Pons (tissue), 1 donor: Measurements from ENCODE around the gene TRIM4.
A peak's percentile ranks its signal among the peaks of the same experiment; 100 is the strongest.
"Not testable (repeated sequence)": the region's sequence is repeated elsewhere in the genome, so short reads cannot be mapped to it uniquely, and the experiment has no call there.

Experiments
- DNase-seq: peaks from one replicate; pipeline ENCODE4 v3.0.0-alpha.2; 2016; ENCODE audit warnings: low spot score

The TRIM4 gene, protein sequence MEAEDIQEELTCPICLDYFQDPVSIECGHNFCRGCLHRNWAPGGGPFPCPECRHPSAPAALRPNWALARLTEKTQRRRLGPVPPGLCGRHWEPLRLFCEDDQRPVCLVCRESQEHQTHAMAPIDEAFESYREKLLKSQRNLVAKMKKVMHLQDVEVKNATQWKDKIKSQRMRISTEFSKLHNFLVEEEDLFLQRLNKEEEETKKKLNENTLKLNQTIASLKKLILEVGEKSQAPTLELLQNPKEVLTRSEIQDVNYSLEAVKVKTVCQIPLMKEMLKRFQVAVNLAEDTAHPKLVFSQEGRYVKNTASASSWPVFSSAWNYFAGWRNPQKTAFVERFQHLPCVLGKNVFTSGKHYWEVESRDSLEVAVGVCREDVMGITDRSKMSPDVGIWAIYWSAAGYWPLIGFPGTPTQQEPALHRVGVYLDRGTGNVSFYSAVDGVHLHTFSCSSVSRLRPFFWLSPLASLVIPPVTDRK

DNA sequence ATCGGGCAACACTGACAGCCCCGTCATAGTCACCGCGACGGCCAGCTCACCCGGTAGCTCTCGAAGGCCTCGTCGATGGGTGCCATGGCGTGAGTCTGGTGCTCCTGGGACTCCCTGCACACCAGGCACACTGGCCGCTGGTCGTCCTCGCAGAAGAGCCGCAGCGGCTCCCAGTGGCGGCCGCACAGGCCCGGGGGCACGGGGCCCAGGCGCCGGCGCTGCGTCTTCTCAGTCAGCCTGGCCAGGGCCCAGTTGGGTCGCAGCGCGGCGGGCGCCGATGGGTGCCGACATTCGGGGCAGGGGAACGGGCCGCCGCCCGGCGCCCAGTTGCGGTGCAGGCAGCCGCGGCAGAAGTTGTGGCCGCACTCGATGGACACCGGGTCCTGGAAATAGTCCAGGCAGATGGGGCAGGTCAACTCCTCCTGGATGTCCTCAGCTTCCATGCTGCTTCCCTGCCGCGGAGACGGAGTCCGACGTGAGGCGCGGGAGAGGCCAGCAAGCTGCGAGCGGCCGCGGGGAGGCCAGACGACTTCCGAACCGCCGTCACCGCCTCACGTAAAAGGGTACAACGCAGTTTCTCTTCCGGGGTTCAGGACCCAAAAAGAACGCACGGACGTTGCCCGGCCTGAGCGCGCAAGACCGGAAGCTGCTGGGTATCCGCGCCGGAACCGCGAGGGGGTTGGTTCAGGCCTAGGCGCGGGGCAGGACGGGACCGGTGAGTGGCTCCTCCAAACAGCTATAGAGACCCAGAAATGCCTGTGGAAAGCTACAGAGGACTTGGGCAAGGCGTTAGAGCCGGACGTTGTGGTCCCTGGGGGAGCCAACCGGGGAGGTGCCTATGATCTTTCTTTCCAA, at the start of gene TRIM4:
TRIM4 (minus strand) TSS at position 572 of the 855 bp plus-strand sequence; CDS start at position 443, 129 bp downstream.
- peak; percentile 88 for DNase-seq

DNA sequence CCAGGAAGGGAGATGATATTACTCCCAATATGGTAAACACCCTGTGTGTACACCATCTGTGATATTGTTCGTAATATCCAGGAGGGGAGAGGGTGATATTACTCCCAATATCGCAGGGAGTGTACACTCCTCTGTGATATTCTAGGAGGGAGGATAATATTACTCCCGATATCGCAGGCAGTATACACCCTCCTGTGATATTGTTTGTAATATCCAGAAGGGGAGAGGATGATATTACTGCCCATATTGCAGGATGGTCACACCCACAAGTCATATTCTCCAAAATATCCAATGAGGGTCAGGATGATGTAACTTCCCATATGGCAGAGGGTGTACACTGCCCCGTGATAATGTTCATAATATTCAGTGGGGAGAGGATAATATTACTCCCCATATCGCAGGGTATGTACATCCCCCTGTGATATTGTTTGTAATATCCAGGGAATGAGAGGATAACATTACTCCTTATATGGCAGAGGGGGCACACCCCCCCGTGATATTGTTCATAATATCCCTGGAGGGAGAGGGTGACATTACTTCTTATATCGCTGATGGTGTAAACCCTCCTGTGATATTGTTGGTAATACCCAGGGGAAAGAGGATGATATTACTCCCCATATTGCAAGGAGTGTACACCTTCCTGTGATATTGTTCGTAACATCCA, 39.4 kb upstream of the TRIM4 start:
- DNase-seq = no peak

- no peak for DNase-seq
Measured at GRCh38 chr7:99955247-99955646, 35.9 kb upstream of the TRIM4 start.

GRCh38 chr7:99954643-99955042, 35.3 kb upstream of the TRIM4 start:
- DNase-seq = not testable (repeated sequence)

DNA sequence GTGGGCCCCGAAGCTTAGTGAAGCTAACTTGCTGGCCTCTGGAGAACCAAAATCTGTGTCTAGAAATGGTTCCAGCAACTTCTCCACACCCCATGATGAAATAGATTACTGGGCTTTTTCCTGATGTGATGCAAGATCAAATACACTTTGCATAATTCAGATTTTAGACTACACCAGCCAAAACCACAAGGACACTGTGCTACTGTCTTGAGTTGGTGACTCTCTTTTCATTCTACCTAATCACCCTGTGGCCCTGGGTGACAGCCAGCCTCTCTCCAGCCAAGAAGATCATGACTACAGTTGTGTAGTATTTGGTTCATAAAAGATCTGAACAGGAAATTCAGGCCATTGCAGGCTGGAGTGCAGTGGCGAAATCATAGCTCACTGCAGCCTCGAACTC, 34.3 kb upstream of the TRIM4 start:
- DNase-seq = no peak

DNA sequence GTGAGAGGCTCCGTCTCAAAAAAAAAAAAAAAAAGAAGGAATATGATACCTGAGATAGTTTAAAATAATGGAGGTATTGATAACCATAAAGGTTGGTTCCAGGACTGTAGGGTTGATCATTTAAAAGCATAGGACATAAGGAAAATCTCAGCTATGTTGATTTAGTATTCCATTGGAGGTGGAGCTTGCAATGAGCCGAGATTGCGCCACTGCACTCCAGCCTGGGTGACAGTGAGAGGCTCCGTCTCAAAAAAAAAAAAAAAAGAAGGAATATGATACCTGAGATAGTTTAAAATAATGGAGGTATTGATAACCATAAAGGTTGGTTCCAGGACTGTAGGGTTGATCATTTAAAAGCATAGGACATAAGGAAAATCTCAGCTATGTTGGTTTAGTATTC, 33.3 kb upstream of the TRIM4 start:
- DNase-seq = not testable (repeated sequence)

DNA sequence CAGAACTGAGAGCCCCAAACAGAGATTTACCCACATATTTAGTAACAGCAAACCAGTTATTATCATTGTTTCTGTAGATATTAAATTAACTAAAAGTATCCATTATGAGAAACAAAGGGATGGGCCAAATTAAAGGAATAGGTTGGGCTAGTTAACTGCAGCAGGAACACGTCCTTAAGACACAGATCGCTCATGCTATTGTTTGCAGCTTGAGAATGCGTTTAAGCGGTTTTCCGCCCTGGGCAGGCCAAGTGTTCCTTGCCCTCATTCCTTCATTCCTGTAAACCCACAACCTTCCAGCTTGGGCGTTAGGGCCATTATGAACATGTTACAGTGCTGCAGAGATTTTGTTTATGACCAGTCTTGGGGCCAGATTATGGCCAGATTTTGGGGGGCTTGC, 31.5 kb upstream of the TRIM4 start:
- DNase-seq = not testable (repeated sequence)

DNA sequence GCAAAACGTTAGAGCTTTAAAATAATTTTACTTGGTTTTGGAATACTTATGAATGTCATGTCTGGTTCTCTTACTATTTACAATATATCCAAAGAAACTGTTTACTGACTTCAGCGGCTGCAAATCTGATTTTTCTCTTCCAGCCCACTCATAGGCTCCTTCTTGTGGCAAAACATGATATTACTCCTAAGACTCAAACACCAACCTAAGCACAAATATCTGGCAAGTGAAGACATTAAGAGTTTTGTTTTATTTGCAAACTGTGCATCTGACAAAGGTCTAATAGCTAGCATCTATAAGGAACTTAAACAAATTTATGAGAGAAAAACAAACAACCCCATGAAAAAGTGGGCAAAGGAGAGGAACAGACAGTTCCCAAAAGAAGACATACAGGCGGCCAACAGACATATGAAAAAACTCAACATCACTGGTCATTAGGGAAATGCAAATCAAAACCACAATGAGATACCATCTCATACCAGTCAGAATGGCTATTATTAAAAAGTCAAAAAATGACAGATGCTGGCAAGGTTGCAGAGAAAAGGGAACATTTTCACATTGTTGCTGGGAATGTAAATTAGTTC, 30.4 kb upstream of the TRIM4 start:
- peak; percentile 9 for DNase-seq

DNA sequence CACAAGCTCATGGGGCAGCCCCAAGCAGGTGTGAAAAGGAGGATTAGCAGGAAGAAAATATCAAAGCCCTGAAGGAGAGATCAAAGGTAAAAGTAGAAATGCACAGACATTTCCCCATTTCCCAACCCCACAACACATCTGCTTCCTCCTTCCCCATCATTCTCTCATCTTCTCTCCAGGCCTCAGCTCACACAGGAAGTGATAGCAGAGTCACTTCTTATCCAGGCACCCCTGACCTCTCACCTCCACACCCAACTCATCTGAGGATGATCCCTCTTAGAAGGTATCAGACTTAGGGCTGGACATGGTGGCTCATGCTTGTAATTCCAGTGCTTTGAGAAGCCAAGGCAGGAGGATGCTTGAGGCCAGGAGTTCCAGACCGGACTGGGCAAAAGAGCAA, 28.3 kb upstream of the TRIM4 start:
- no peak for DNase-seq

GRCh38 chr7:99944497-99945070, 25.3 kb upstream of the TRIM4 start:
- no peak for DNase-seq

- DNase-seq = no peak
Measured at GRCh38 chr7:99943641-99944496, 24.5 kb upstream of the TRIM4 start.

DNA sequence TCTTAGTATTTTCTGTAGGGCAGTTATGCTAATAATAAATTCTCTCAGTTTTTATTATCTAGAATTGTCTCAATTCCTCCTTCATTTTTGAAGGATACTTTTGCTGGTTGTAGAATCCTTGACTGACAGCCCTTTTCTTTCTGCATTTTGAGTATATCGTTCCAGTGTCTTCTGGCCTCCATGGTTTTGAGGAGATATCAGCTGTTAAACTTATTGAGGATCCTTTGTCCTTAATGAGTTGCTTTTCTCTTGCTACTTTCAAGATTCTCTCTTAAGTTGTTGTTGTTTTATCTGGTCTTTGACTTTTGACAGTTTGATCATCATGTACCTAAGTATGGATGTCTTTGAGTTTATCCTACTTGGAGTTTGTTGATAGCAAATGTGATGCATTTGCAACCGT, 19.0 kb upstream of the TRIM4 start:
- DNase-seq = no peak

- not testable (repeated sequence) for DNase-seq
Measured at GRCh38 chr7:99935009-99935408, 15.7 kb upstream of the TRIM4 start.

- DNase-seq = no peak
Measured at GRCh38 chr7:99930376-99930775, 11.0 kb upstream of the TRIM4 start.

DNA sequence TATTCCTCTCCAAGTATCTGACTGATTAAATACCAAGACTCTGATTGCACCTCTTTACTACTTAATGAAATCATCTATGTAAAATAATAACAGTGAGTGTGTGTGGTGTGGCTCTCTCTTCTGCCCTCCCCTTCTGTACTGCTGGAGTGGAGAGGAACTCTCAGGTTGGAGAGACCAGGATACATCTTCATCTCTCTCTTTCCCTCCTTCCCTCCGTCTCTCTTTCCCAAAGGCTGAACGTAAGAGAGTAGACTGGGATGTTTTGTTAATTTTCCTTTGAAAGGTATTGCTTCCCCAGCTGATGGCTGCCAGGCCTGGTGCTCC, 10.4 kb upstream of the TRIM4 start:
- no peak for DNase-seq

DNA sequence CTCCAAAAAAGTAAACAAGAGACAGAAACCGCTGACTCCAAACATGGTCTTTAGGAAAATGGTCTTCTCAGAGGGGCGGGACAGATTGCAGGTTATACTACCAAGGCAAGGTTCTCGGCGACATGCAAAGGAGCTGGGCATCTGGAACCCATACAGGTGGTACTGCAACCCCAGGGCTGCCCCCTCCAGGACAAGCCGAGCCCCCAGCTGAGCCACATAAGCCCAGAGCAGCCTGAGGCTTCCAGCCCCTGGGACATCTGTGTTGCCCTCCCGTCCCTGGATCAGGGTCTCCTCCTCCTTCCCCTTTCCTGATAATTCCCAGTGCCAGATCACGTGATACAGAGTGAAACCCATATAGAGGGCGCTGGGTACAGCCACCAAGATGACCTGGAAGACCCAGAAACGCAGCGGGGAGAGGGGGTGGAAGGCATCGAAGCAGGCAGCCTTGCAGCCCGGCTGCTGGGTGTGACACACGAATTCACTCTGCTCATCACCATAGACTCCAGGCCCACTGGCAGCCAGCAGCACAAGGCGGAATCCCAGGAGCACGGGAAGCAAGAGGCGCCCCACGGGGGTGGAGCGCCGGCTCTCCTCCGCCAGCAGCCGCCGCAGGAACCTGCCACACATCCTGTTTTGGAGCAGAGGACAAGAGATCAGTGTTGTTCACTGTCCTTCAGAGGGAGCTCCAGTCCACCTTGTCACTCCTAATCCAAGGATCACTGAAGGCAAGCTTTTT, 9.8 kb upstream of the TRIM4 start, which contains the start of gene GJC3:
GJC3 (minus strand) TSS at position 627 of the 736 bp plus-strand sequence; CDS start at position 627, 0 bp downstream.
- peak; percentile 55 for DNase-seq

DNA sequence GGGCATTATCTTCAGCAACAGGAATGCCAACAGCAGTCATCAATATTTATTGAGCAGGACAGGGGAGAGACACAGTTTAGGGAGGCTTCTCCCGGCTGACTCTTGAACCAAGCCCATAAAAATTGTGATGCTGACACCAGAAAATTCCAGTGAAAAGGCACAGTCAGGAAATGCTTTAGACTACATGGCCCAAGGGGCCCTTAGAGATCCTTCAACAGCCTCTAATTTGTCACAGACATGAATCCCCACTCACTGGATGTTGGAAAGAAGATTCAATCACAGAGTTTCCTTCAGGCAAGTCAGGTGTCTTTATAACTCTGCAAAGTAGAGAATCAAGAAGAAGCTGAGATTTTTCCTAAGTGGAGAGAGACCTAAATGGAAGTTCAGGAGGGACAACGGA, 8.9 kb upstream of the TRIM4 start:
- DNase-seq = no peak

GRCh38 chr7:99927536-99927935, 8.2 kb upstream of the TRIM4 start:
- DNase-seq = no peak

DNA sequence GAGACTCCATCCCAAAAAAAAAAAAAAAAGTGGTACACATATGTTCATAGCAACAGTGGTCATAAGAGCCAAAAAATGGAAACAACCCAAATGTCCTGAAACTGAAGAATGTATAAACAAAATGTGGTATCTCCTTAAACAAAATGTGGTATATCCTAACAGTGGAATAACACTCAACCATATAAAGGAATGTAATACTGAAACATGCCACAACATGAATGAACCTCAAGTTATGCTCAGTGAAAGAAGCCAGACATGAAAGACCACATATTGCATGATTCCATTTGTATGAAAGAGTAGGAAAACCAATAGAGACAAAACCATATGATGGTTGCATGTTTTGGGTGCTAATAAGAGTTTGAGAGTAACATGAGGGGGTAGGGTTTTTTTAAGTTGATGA, 7.0 kb upstream of the TRIM4 start:
- no peak for DNase-seq

- DNase-seq = no peak
Measured at GRCh38 chr7:99923200-99923599, 3.9 kb upstream of the TRIM4 start.
